HG03354 (cell line): ENCODE measurements around the gene EDEM3.
"Not testable (repeated sequence)": the region's sequence is repeated elsewhere in the genome, so short reads cannot be mapped to it uniquely, and the experiment has no call there.

Source experiments
- ATAC-seq: cut with Tn5 transposase; IDR thresholded peaks from one replicate; pipeline ENCODE4 v1.9.1; 2021; ENCODE audit warnings: mild to moderate bottlenecking; ENCODE audit not compliant: unreplicated experiment, poor library complexity, severe bottlenecking

EDEM3 gene

GRCh38 chr1:184771190-184771691, 16.6 kb upstream of the EDEM3 start:
- ATAC-seq, result no peak

DNA sequence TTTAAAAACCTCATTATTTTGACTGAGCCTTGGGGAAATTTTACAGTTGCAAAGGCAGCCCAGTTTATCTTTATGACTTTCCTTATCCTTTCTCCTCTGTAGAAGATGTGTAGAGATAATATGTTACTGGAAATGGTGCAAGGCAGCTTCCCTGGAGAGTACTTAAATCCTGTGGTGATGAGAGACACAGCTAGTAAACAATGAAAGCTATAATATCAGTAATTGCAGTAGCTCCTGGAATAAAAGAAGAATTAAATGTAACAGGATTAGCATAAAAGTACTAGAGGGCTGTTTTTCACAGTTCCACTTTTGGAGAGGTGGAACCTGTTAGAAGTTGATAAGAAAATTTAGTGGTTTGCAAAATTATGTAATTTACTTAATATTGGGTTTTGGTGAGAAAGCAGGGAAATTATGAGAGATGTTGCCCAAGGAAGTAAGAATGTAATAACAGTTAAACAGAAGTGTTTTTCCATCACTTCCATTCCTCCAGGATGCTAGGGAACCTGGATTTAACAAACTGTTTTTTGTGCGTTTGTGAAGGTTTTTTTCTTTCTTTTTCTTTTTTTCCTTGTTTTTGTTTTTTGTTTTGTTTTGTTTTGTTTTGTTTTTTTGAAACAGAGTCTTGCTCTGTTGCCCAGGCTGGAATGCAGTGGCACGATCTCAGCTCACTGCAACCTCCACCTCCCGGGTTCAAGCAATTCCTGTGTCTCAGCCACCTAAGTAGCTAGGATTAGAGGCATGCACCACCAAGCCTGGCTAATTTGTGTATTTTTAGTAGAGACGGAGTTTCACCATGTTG, 15.7 kb upstream of the EDEM3 start:
- no peak for ATAC-seq

DNA sequence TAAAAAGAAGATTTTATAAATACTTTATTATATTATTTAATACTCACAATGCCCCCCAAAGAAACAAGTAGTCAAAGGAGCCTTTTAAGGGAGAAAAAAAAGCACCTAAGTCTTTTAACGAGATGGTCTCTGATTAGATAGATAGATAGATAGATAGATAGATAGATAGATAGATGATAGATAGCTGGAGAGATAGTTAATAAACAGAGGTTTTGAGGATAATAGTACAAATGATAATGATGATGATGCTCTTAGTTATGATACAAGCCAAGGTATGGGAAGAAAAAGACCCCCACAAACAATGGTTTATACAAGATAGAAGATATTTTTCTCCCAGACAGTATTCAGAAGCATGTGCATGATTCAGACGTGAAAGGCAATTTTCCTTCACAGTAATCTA, 14.6 kb upstream of the EDEM3 start:
- no peak for ATAC-seq

- ATAC-seq, result no peak
These were observed 13.8 kb upstream of the EDEM3 start for GRCh38 chr1:184768467-184768866.

GRCh38 chr1:184767591-184767990, 12.9 kb upstream of the EDEM3 start:
- ATAC-seq, result no peak

- no peak for ATAC-seq
These were observed 9.8 kb upstream of the EDEM3 start for GRCh38 chr1:184764483-184764882.

GRCh38 chr1:184763520-184763919, 8.9 kb upstream of the EDEM3 start:
- ATAC-seq, result not testable (repeated sequence)

GRCh38 chr1:184761969-184762485, 7.4 kb upstream of the EDEM3 start:
- no peak for ATAC-seq

GRCh38 chr1:184759651-184760050, 5.0 kb upstream of the EDEM3 start:
- ATAC-seq, result no peak

GRCh38 chr1:184759112-184759511, 4.5 kb upstream of the EDEM3 start:
- ATAC-seq, result no peak

GRCh38 chr1:184757891-184758290, 3.2 kb upstream of the EDEM3 start:
- no peak for ATAC-seq

GRCh38 chr1:184757406-184757805, 2.7 kb upstream of the EDEM3 start:
- no peak for ATAC-seq

GRCh38 chr1:184755226-184756065, 788 bp upstream of the EDEM3 start:
- peak; percentile 3 for ATAC-seq

DNA sequence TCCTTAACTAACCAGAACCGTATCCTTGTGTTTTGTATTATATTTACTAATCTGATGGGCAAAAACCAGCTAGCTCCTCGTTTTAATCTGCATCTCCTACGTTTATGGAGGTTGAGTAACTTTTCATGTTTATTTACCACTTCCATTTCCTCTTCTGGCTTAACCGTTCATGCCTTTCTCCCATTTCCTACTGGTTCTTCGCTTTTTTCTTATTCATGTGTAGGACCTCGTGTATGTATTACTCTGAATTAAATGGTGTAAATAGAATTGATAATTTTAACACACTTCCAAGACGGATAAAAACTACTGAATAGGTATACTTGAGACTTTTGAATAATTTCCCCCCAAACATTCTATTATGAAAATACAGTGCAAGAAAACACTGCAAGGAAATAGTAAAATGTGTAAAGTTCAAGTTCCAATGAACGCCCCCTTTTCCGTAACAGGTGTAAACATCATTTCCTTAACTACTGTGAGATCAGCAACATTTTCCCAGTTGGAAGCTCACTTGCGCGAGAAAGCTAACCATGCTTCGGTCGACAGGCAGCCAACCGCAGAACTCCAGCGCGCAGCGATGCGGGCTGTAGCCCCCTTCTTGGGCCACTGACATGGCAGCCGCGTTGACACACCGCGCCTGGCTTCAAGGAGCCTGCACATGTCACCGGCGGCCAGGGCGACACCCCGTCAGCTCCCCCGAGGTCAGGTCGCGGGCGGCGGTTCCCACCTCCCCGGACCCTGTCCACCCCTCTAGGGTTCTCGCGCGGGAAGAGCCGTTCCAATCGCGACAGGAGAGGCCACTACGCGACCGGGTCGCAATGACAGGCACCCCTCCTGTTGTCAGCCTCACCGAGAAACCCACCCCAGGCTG, 816 bp downstream of the EDEM3 start:
- ATAC-seq, result peak; percentile 22

DNA sequence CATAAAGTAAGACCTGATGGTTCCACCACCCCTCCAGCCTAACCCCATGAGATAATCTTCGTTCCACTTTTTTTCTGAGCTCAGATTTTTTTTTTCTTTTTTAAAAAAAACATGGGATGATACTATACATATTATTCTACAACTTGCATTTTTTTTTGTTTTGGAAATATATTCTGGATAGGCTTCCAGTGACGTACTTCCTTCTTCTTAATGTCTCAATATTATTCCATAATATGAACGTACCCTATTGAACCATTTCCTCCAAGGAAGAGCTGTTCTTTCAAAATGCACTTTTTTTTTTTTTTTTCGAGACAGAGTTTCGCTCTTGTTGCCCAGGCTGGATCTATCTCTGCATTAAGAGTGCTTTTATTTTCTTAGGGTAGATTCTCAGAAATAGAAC, 1.5 kb downstream of the EDEM3 start:
- no peak for ATAC-seq

- ATAC-seq, result no peak
These were observed 2.0 kb downstream of the EDEM3 start for GRCh38 chr1:184752656-184753055.

DNA sequence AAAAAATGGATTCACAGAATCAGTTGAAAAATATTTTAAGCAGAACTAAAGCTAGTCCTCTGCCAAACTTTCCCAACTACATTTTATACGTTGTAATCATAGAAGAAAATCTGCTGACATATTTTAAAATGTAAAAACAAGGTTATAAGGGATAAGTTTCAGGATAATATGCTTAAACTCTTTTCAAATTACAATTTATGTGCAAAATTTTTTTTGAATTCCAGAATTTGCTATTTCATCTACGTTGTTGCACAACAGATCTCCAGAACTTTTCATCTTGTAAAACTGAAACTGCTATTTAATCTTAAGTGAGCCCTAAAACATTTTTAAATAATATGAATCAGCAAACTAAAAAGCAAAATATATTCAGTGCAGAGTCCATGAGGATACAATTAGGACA, 5.9 kb downstream of the EDEM3 start:
- ATAC-seq, result no peak

DNA sequence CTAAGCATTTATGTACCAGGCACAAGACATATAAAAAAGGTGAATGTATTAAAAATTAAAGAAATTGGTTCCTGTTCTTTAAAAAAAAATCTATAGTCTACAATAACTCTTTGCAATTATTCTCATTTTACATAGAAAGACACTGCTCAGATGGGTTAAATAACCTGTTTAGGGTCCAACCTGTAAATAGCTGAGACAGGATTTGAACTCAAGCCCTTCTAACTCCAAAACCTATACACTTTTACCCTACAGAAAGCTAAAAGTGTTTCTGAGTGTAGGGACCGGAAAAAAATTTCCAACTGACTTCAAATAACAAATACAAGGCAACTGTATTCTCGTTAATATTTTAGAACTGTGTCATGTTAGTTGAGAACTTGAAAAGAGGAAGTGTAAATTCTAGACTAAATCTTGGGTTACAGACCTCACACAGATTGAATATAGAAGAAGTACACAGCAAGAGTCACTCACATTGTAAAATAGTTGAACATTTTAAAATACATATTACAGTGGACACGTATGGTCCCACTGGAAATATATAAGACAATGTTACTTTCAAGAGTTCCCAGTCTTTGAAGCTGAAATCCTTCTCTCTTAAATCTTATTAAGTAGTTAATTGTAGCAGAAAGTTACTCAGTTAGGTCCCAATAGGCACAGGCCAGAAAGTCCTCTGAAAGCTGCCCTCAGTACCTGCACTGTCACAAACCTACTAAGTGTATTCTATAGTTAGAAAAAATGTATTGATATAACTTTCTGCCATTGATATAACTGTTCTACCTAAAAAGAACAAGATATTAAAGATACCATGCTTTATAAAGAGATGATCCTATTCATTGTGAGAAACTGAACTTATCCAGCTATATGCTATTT, 7.3 kb downstream of the EDEM3 start:
- ATAC-seq, result peak; percentile 78
